Measurements from ENCODE around the gene ZNF831. TPM values are rescaled to one million over a fixed set of nuclear protein-coding genes. Genes with fewer than 3 reads are reported as not detected.

The ZNF831 gene
- 0.35 TPM for total RNA-seq

DNA sequence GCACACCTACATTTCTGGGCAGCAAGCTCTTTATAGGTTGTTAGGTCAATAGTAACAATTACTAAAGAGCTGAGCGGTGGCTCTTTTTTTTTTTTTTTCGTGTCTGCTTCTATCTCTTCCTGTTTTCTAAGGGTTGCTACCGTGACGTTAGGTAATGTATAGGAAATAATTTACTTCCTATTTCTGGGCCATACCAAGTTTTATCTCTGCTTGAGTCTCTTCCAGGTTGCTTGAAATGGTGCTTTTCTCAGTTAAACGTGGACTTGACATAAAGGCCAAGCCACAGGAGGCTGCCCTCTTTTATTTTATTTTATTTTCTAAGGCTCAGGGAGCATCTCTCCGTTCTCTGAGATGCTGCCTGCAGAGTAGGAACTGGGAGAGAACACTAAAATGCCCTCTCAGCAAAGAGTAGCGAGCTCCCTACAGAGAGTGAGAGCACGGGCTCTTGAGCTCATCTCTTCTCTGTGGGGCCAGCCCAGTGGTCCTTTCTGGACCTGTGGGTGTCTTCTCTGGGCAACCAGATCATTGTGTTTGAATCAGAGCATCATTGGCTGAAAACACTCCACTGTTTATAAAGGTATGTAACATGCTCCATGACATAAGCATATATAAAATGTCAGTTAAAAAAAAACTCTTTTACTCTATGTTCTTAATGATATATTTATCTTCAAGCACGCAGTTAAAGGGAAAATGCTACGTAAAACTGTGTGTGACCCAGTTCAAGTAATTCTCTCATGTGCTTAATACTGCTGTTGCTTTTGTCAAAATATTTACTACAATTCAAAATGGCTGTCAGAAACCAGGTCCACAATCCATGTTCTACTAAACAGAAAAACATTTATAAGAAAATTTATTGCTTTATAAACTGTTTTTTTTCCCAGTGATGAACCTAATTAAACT lies at the start of gene ZNF831:
Gene ZNF831 (plus strand): TSS at position 191 of the 900 bp plus-strand sequence. CDS start 27,199 bp downstream, outside the sequence.

DNA sequence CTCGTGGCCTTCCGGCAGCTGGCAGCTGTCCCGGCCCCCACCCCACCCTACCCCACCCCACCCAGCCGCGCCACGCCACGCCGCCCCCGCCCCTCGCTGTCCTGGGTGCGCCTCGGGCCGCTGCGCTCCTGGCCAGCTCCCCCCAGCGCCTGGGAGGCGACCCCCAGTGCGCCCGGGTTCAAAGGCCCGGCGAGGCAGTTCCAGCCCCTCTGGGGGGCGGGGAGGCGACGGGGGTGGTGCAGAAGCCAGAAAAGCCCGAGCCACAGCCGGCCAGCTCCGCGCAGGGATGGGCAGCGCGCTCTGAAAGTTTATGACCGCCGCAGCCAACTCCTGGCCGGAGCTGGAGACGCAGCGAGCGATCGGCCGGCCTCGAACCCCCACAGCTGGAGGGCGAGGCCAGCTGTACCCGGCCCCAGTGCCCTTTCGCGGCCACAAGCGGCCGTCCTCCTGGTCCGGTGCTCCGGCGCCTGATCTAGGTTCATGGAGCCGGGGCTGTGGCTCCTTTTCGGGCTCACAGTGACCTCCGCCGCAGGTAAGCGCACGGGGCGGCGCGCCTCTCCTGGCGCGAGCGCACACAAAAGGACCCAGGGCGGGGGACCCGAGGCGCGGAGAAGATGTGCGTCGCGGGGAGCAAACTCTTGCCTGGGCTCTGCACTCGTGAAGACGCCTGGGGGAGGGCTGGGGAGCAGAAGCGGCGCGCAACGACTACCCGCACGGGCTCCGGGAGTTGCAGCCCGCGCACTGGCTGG lies 136.9 kb downstream of the ZNF831 start, which contains the start of gene EDN3:
Gene EDN3 (plus strand): TSS at position 279 of the 749 bp plus-strand sequence. CDS start 202 bp downstream, at position 481.

Other genes starting within 250 kb of the ZNF831 start
- 79.3 TPM for gene NELFCD, start 182.6 kb upstream of the ZNF831 start, total RNA-seq
- 90.0 TPM for gene CTSZ, start 156.6 kb upstream of the ZNF831 start, total RNA-seq
- gene TUBB1, start 144.4 kb upstream of the ZNF831 start, total RNA-seq: 5.8 TPM
- 27.4 TPM for gene ATP5F1E, start 131.5 kb upstream of the ZNF831 start, total RNA-seq
- gene PRELID3B, start 121.0 kb upstream of the ZNF831 start, total RNA-seq: 53.0 TPM
- gene EDN3, start 136.8 kb downstream of the ZNF831 start, total RNA-seq: 6.8 TPM

All from metanephros (tissue), 1 donor.